Sciatic nerve (tissue), 2 donors: ENCODE results near the gene S100P. TPM values are rescaled to one million over a fixed set of nuclear protein-coding genes. Genes with fewer than 3 reads are reported as not detected.
"Not testable (repeated sequence)": the region's sequence is repeated elsewhere in the genome, so short reads cannot be mapped to it uniquely, and the experiment has no call there.

Experiments used
- ATAC-seq: fragments of 200-7000 bp; cut with Tn5 transposase; one replicate; pipeline ENCODE4 v1.9.1; 2020; ENCODE audit warnings: mild to moderate bottlenecking, moderate library complexity
- DNase-seq: peaks from one replicate; pipeline ENCODE4 v3.0.0-alpha.2; 2020; ENCODE audit warnings: low spot score
- intact Hi-C: fragments of 100-400 bp; cut with DNase I; formaldehyde crosslinking; loops from one replicate; pipeline ENCODE4 v1.14.2; 2022
- total RNA-seq: library from RNA; stranded (reverse); fragmentation: NEBNext Ultra II Directional; extraction: Animal tissue kit (Norgen Biotek cat#: 25700); gene quantifications from one replicate; pipeline ENCODE4 v1.2.1, GENCODE V29; 2021
- donor health status: DM: no; HTN: no; CAD: no.
- donor health status: DM: no; HTN: no; CAD: no.

The S100P gene
- total RNA-seq, 1 donor from 2014 or later: 6.3 TPM

DNA sequence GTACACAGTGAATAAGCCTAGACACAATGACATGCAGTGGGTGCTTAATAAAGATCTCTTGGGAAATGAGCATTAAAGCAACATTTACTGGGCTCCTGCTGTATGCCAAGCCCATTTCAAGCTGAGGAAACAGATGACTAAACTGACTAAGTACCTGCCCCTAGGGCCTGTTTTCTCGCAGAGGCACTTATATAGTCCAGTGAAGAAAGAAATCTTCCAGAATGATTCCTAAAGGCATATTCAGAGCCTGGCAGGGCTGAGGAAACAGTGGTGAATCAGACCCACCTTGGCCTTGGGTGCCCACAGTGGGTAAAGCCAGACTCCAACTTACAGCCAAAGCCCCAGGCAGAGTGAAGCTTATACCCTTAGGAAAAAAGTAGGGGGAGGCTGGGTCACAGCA lies 22.0 kb upstream of the S100P start:
- no peak for ATAC-seq
- intact Hi-C loops: no loop called here
- DNase-seq: no peak

DNA sequence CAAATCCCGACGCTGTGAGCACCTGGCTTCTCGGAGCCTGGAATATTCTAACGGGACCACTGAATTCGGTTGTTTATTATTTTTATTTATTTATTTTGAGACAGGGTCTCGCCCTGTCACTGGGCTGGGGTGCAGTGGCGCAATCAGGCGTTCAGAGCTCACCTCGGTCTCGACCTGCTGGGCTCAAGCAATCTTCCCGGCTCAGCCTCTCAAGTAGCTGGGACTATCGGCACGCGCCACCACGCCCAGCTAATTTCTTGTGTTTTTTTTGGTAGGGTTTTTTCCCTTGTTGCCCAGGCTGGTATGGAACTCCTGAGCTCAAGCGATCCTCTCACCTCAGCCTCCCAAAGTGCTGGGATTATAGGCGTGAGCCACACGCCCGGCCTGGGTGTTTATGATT lies 21.5 kb upstream of the S100P start:
- no peak for DNase-seq
- ATAC-seq: no peak
- intact Hi-C loops: no loop called here

DNA sequence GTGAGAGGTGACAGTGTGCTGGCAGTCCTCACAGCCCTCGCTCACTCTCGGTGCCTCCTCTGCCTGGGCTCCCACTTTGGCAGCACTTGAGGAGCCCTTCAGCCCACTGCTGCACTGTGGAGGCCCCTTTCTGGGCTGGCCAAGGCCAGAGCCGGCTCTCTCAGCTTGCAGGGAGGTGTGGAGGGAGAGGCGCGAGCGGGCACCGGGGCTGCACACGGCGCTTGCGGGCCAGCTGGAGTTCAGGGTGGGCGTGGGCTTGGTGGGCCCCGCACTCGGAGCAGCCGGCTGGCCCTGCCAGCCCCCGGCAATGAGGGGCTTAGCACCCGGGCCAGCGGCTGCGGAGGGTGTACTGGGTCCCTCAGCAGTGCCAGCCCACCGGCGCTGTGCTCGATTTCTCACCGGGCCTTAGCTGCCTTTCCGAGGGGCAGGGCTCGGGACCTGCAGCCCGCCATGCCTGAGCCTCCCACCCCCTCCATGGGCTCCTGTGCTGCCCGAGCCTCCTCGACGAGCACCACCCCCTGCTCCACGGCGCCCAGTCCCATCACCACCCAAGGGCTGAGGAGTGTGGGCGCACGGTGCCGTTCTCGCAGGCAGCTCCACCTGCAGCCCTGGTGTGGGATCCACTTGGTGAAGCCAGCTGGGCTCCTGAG lies 21.0 kb upstream of the S100P start:
- ATAC-seq, intact Hi-C loops: not testable (repeated sequence)
- DNase-seq: peak; percentile 56

DNA sequence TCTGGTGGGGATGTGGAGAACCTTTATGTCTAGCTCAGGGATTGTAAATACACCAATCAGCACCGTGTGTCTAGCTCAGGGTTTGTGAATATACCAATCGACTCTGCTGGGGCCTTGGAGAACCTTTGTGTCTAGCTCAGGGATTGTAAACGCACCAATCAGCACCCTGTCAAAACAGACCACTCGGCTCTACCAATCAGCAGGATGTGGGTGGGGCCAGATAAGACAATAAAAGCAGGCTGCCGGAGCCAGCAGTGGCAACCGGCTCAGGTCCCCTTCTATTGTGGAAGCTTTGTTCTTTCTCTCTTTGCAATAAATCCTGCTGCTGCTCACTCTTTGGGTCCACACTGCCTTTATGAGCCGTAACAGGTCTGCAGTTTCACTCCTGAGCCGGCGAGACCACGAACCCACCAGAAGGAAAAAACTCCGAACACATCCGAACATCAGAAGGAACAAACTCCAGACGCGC lies 20.5 kb upstream of the S100P start:
- intact Hi-C loops, DNase-seq: not testable (repeated sequence)
- ATAC-seq: peak; percentile 56

DNA sequence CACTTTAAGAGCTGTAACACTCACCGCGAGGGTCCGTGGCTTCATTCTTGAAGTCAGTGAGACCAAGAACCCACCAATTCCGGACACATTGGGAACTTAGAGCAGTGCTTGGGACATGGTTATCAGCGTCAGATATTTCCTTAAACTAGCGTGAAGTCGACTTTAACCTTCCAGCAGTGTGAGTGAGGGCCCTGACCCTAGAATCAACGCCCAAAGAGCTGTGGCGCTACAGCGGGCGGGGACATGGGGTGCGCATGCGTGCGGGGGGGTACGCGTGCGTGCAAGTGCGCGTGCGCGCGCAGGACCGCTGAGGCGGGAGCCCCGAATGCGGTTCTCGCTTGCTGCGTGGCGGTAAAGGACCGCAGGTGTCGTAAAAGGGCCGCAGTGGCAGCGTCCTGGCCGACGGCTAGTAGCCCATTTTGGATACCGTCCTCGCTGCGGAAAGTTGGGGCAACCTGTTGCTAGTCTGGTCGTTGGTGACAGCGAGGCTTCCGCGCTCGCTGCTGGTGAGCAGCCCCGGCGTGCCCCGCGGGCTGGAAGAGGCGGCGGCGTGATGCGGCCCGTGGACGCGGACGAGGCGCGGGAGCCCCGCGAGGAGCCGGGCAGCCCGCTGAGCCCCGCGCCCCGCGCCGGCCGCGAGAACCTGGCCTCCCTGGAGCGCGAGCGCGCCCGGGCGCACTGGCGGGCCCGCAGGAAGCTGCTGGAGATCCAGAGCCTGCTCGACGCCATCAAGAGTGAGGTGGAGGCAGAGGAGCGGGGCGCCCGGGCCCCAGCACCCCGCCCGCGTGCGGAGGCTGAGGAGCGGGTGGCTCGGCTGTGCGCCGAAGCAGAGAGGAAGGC lies 19.8 kb upstream of the S100P start:
- intact Hi-C loops: no loop called here
- peak; percentile 99 for ATAC-seq

DNA sequence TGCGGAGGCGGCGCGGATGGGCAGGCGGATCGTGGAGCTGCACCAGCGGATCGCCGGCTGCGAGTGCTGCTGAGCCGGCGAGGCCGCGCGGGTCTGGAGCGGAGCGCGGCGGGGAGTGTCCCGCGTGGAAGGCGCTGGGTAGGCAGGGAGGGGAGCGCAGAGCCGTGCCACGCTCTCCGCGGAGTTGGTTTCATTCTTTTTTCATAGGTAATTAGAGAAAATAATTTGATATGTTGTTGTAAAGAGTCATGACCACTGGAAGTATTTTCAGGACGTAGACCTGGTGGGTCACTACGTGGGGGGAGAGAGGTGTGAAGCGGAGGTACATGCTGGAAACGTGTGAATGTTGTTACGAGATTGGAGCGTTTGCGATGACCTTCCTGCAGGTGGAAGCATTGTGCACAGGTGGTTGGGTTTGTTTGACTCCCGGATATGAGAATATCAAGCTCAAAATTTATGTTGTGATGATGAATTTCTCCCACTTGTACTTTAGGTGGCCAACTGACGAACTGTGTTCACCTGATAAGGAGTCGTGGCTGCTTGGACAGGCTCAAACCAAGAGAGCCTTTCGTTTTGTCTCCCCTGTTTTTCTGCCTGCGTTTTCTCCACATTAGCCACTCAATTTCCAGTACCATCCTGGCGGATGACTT lies 19.1 kb upstream of the S100P start:
- ATAC-seq (no peak), DNase-seq (no peak)
- intact Hi-C loops: no loop called here

More for the DNA sequence above, 19.8 kb upstream of the S100P start:
- DNase-seq: peak; percentile 96

DNA sequence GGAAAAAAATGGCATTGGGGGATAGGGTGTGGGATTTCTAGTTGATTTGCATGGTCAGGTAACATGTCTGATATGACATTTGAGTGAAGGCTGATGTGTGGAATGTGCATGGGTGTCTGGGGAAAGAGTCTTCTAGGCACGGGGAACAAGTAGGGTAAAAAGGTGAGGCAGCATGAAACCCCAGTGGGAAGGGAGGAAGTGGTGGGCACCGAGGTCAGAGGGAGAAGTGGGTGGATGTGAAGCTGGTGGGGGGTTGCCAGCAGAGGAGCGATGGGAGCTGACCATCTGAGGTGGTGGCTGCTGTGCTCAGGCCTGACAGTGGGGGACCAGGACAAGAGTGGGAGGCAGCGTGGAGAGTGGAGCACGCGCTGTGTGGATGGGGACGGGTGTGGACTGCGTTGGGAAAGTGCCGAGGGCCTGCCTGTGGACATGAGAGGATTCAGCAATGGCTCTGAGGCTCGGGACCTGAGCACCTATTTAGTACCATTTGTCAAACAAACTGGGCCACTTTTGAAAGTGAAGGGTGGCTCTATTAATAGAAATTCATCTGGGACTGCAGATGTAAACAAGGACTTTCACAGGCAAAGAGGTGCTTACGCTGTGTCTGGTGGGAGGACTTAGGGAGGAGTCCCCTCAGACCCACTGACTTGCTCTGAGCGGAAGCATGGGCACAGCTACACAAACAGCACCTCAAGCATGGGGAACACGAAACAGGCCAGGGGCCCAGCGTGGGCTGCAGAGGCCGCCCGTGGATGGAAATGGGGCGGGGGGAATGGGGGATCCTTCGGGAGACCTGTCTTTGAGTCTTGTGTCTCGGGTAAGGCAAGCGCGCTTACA lies 16.7 kb upstream of the S100P start:
- DNase-seq (no peak), ATAC-seq (no peak)
- intact Hi-C loops: no loop called here

DNA sequence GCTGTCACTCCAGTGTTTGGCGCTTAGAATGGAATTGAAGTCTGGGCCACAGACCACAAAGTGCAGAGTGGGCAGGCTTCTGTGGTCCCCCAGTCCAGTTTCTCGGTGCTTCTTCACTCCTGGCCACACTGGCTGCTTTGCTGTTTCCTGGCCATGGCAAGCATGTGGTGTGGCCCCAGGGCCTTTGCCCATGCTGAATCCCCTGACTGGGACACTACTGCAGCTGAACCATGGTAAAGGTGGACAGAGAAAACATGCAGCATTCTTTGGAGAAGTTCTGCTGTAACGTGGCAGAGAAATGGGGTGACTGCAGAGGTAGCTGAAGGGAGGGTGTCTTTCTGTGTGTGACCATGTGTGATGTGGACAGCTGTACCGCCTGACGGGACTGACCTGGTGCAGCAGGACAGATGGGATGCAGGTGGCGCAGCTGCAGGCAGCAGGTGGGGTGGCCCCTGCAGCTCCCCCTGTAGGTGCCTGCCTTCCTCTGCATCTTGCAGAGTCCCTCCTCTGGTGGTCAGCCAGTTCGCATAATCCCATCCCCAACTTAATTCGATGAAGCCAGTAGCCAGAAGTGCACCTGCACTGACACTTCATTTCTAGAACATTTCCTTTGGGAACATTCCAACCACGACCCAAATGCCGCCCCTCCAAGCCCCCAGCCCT lies 13.2 kb upstream of the S100P start:
- ATAC-seq: no peak
- intact Hi-C loops: no loop called here
- no peak for DNase-seq

DNA sequence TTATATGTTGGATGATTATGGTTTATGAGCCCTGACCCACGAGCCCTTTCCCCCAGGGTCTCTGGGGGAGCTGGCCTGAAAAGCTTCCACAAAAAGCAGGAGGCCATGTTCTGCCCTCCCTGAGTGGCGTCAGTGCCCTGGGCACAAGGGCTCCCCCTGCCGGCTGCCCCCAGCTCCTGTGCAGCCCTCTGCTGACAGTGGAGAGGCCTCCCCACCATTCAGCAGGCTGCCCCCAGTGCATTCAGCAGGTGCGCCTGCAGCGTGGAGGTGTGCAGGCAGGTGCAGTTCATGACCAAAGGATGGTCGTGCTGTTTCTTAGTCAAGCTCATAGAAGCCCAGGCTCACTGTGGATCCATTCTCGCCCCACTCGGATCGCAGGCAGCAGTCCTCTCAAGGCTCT lies 12.5 kb upstream of the S100P start:
- ATAC-seq (no peak), DNase-seq (no peak)
- intact Hi-C loops: no loop called here

DNA sequence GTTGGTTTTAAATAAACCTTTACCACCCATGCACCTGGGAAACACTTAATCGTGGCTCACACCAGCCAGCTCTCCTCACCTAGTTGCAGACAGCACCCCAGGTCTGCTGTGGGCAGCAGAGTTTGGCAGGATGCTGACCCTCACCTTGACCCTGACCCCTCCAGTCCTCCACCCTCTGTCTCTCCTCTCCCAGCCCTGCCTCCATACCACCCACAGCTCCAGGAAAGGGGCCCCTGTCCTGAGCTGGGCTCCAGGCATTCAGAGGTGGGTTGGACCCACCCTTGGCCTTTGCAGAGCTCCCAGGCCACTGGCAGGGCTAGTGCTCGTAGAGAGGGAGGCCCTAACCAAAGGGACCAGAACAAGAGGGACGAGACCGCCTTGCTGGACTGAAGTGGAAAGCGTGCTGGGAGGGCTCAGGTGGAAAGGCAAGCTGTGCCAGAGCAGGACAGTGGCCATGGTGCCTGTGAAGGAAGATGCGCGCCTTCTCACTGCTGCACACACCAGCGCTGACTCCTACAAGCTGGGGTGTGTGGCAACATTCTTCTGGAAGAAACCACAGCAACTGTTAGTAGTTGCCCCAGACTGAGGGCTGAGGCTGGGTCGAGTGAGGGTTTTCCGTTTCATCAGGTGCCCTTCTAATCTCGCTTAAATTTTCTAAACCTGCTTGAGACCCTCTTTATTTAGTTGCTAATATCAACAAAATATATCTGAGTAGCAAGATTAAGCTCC lies 10.7 kb upstream of the S100P start:
- ATAC-seq: no peak
- DNase-seq: no peak
- intact Hi-C loops: no loop called here

DNA sequence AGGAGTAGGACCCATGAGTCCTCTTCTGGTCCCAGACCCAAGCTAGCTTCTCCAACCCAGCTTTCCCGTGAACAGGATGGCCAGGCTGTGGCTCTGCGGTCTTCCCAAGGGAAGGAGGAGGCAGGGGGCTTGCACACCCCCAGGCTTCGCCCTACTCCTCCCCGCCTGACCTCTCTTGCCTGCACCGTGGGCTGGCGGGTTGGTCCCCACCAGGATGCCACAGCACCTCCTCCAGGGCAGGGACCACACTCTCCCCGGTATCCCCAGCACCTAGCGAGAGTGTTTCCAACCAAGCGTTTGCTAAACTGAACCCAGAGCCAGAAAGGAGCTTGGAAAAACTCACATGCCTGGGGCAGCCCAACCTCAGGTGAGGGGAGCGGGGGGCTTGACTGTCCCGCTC lies 9.0 kb upstream of the S100P start:
- ATAC-seq: no peak
- intact Hi-C loops: no loop called here

DNA sequence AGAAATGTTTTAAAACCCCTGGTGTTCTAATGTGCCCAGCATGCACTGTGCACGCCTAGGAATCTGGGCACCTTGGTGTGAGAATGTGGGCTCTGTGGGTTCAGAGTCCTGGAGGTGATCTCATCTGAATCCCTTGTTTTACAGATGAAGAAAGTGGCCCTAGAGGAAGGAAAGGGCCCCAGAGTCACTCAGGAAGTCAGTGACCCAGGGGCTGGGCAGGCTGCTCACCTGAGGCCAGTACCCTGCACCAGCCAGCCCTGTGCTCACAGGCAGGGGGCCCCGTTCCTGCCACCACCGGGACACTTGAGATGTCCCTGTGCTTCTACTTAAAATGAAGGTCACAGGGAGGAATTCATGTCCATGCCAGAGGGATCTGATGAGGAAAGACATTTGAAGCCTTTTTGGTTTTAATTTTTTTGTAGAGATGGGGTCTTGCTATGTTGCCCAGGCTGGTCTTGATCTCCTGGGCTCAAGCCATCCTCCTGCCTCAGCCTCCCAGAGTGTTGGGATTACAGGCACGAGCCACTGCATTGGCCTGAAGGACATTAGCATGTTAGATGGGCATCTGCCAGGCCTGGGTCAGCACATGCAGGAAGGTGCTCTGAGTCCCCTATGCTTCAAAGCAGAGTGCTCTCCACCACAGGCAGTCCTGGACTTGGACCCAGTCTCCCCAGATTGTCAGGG lies 7.4 kb upstream of the S100P start:
- intact Hi-C loops: no loop called here
- DNase-seq (no peak), ATAC-seq (no peak)

More for the DNA sequence above, 9.0 kb upstream of the S100P start:
- DNase-seq: no peak

DNA sequence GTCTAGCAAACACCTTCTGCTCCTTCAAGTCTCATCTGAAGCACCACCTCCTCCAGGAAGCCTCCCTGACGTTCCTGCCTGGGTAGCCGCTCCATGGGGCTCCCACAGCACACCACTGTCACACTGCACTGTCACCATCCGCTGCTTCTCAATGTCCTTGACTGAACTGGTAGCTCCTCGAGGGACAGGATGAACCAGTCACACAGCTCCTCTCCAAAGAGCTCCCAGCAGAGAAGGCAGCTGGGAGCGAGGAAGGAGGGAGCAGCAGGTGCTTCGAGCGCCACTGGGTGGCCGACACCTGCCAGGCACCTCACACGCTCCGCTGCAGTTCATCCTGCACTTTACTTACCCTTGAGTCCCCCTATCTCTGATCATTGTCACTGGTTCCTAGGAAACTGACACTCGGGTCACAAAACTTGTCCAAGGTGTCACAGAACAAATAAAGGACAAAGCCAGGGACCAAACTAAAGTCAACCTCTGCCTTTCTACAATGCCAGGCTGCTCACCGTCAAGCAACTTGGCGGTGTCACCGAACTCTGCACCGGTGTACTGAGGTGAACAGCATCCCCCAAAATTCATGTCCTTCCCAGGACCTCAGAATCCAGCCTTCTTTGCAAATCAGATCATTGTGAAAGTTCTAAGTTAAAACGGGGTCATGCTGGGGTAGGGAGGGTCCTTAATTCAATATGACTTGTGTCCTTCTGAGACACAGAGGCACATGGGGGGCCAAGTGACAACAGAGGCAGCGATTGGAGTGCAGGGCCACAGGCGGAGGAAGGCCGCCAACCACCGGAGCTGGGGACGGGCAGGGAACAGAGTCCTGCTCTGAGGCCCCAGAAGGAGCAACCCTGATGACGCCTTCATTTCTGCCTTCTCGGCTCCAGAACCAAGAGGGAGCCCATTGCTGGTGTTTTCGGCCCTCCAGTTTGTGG lies 5.5 kb upstream of the S100P start:
- DNase-seq (no peak), ATAC-seq (no peak)
- intact Hi-C loops: no loop called here

DNA sequence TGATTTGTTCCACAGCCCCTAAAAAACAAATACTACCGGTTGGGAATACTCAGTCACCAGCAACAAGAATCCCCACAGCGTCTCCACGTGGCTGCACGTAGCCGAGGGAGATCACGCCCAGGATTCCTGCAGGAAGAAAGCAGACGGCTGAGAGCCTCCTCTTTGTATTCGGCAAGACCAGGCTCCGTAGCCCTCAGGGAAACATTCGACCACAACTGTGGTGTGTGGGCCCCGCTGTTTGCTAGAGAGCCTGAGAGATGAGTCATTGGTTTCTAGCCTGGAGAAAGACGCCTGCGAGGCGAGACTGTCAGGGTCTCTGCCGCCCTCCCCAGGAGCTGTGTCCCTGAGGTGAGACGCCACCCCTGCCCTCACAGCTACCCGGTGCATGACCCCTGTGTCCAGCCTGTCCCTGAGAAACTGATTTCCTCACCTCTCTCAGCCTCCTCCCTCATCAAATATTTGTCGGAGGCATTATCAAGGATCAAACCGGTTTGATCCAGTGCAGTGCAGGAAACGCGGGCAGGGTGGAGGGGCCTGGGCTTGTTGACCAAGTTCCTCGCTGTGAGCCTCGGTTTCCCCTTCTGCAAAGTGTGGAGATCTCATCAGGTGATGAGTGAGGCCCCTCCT lies 4.7 kb upstream of the S100P start:
- intact Hi-C loops: no loop called here
- ATAC-seq (peak; percentile 84), DNase-seq (peak; percentile 70)

DNA sequence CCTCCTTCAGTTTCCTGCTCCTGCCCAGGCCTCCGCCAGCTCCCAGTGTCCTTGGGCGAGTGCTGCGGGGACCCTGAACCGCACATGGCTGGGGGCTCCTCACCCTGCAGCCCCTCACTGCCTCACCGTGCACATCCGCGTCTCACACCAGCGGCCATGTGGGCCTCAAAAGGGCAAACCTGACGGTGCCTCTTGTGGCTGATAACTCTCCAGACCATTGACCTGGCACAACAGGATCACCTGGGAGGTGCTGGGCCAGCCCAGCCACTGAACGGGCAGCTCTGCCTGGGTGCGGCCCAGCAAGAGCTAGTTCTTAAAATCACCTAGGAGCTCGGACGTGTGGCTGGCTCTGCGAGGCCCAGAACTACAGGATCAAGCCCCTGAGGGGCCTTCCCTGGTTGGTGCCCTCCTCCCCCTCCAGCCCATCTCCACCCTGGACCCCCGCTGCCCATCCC lies 4.1 kb upstream of the S100P start:
- no peak for ATAC-seq
- DNase-seq: no peak
- intact Hi-C loops: no loop called here

DNA sequence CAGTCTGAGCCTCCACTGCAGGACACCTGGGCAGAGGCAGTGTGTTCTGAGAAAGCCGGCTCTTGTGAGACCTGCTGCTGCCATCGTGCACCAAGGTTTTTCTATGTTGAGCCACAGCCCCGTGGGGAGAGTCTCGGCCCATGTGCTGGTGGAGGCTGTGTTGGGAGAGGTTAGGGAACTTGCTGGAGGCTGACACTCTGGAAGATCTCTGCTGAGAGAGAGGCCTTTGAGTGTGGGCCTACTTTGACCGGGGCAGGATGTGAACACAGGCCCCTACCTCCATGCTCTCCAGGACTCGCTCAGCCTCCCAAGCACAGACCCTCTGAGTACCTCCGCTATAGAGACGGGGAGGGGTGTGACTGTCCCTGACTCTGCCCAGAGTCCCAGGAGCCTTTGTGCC lies 1.3 kb upstream of the S100P start:
- intact Hi-C loops: no loop called here

More for the DNA sequence above, 1.3 kb upstream of the S100P start:
- DNase-seq (no peak), ATAC-seq (no peak)
